CD8-positive, alpha-beta memory T cell (primary cell): ENCODE measurements around the gene VCL. TPM values are rescaled to one million over a fixed set of nuclear protein-coding genes. Genes with fewer than 3 reads are reported as not detected.

ENCODE experiments used
- CTCF ChIA-PET: fragments of 350-600 bp; sonication (Branson Sonifier 250); formaldehyde crosslinking; loops from one replicate; lab custom pipeline; 2021; ENCODE audit warnings: antibody characterized with exemption; lab: Charles Lee
- POLR2A ChIA-PET: fragments of 350-600 bp; sonication (Branson Sonifier 250); formaldehyde crosslinking; loops from one replicate; lab custom pipeline; 2021; ENCODE audit warnings: antibody characterized with exemption; lab: Charles Lee
- DNase-seq, 5 donors: peaks; one replicate each; pipeline versions ENCODE4 v3.0.0 to v3.0.0-alpha.2; 2020 to 2022; ENCODE audit warnings: mixed read lengths in 1 of 5
- H3K27ac ChIP-seq: one replicate; pipeline ENCODE4 v1.7.0; 2013; ENCODE audit warnings: low read depth, mild to moderate bottlenecking, low read length, moderate library complexity
- H3K27me3 ChIP-seq: 2 replicates; pipeline ENCODE4 v1.7.0; 2013; ENCODE audit warnings: low read length, mild to moderate bottlenecking; ENCODE audit not compliant: insufficient read depth, poor library complexity, severe bottlenecking
- H3K36me3 ChIP-seq: 2 replicates; pipeline ENCODE4 v1.7.0; 2013; ENCODE audit warnings: mild to moderate bottlenecking, low read length, moderate library complexity; ENCODE audit not compliant: insufficient read depth
- H3K4me1 ChIP-seq: 2 replicates; pipeline ENCODE4 v1.7.0; 2013; ENCODE audit warnings: mild to moderate bottlenecking, low read length, moderate library complexity; ENCODE audit not compliant: insufficient read depth
- H3K4me3 ChIP-seq: 2 replicates; pipeline ENCODE4 v1.7.0; 2013; ENCODE audit warnings: mild to moderate bottlenecking, low read length
- H3K9me3 ChIP-seq: 2 replicates; pipeline ENCODE4 v1.7.0; 2013; ENCODE audit warnings: mild to moderate bottlenecking, low read length
- H3K27ac Mint-ChIP-seq, 8 donors: one replicate each; pipeline ENCODE4 v1.8.0; 2020 to 2021; ENCODE audit warnings: mixed read lengths in 8 of 8, mild to moderate bottlenecking in 6 of 8, inconsistent platforms in 3 of 8, moderate library complexity in 3 of 8
- H3K27me3 Mint-ChIP-seq, 2 donors: one replicate each; pipeline ENCODE4 v1.8.0; 2020 to 2021; ENCODE audit warnings: mixed read lengths in 2 of 2, mild to moderate bottlenecking in 1 of 2, moderate library complexity in 1 of 2
- H3K36me3 Mint-ChIP-seq, 3 donors: one replicate each; pipeline ENCODE4 v1.8.0; 2020 to 2021; ENCODE audit warnings: mixed read lengths in 3 of 3, inconsistent platforms in 1 of 3, mild to moderate bottlenecking in 1 of 3
- H3K4me1 Mint-ChIP-seq, 3 donors: one replicate each; pipeline ENCODE4 v1.8.0; 2020 to 2021; ENCODE audit warnings: mixed read lengths in 3 of 3, inconsistent platforms in 1 of 3, mild to moderate bottlenecking in 1 of 3
- H3K4me3 Mint-ChIP-seq, 7 donors: one replicate each; pipeline ENCODE4 v1.8.0; 2020 to 2021; ENCODE audit warnings: mixed read lengths in 7 of 7, mild to moderate bottlenecking in 6 of 7, moderate library complexity in 4 of 7, inconsistent platforms in 2 of 7
- H3K9me3 Mint-ChIP-seq, 5 donors: one replicate each; pipeline ENCODE4 v1.8.0; 2020 to 2022; ENCODE audit warnings: mixed read lengths in 5 of 5, mild to moderate bottlenecking in 3 of 5, moderate library complexity in 2 of 5, inconsistent platforms in 1 of 5
- polyA plus RNA-seq: library from polyadenylated mRNA; unstranded; fragments of 300-500 nt; fragmentation: Illumina TruSeq; gene quantifications from one replicate; pipeline ENCODE4 v1.2.3, GENCODE V29; 2021
- total RNA-seq, 2 experiments: library from RNA; stranded (reverse); gene quantifications; one replicate each; pipeline ENCODE4 v1.2.3, GENCODE V29; 2021

Gene VCL
- total RNA-seq (10 to 100 TPM; 30.6 to 31.2 TPM), polyA plus RNA-seq (43.7 TPM)

- Histone ChIP-seq H3K4me3 (peak within 1 kb of the TSS; percentile 63), H3K4me1 (peaks cover 38% of the 10 kb centered on the region), H3K27ac (peak within 1 kb of the TSS; percentile 94), H3K36me3 (no peaks in the 10 kb centered on the region), H3K9me3 (no peaks in the 10 kb centered on the region), H3K27me3 (no peaks in the 10 kb centered on the region)
- H3K4me1 Mint-ChIP-seq: peaks cover 41 to 65% (median 53%) of the 10 kb centered on the region in 3 donors
- peak within 1 kb of the TSS; percentile 84 to 99 (median 96) for H3K4me3 Mint-ChIP-seq
- ChIA-PET POLR2A (interaction anchor here (0.6 to 1.0 kb wide), 2 partner anchors 180 to 1209 kb away, joined by 3 read pairs; no protein-coding TSS in a partner anchor), CTCF (interaction anchor here (0.9 to 1.1 kb wide), 2 partner anchors 41 to 159 kb away, joined by 3 read pairs; no protein-coding TSS in a partner anchor)
- H3K36me3 Mint-ChIP-seq: peaks cover 0 to 7% (median 4%) of the 10 kb centered on the region in 3 donors
- H3K27ac Mint-ChIP-seq: peak within 1 kb of the TSS; percentile 67 to 99 (median 97)
- DNase-seq: peak; percentile 94 to 96 (median 95)
- no peaks in the 10 kb centered on the region for H3K27me3 Mint-ChIP-seq
- no peaks in the 10 kb centered on the region for H3K9me3 Mint-ChIP-seq
Measured at GRCh38 chr10:73997787-73998622, at the start of gene VCL. VCL (plus strand) TSS chr10:73998116; CDS start chr10:73998208, 92 bp downstream.

DNA sequence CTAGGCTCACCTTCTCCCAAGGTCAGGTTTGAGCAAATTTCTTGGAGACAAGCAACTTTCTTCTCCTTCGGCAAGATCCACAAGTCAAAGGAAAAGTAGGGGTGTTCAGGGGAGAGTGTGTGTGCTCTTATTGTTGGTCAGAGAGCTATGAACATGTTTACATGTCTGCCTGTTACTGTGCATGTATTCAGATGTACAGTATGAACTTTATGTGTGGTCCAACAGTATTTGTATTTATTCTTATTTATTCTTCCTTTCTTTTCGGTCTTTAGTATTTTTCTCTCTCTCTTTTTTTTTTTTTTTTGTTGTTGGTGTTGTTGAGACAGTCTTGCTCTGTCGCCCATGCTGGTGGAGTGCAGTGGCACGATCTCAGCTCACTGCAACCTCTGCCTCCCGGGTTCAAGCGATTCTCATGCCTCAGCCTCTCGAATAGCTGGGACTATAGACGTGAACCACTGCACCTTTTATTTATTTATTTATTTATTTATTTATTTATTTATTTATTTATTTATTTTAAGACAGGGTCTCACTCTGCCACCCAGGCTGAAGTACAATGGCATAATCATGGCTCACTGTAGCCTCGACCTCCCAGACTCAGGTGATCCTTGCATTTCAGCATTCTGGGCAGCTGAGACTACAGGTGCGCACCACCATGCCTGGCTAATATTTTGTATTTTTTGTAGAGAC lies 48.8 kb upstream of the VCL start:
- Mint-ChIP-seq H3K36me3 (no peaks in the 10 kb centered on the region), H3K4me1 (peaks cover 6 to 7% (median 7%) of the 10 kb centered on the region in 3 donors), H3K27ac (no peak overlapping the region), H3K4me3 (no peak overlapping the region), H3K27me3 (peaks cover 0 to 4% of the 10 kb centered on the region in 2 donors), H3K9me3 (no peaks in the 10 kb centered on the region)
- DNase-seq: no peak
- no peak overlapping the region for H3K27ac ChIP-seq
- H3K4me3 ChIP-seq: no peak overlapping the region
- ChIA-PET POLR2A (no interaction called here), CTCF (interaction anchor here (1.0 to 3.4 kb wide), 3 partner anchors 8 to 70 kb away, joined by 3 to 8 read pairs (median 3); no protein-coding TSS in a partner anchor)
- H3K4me1 ChIP-seq: peaks cover 4% of the 10 kb centered on the region
- H3K27me3 ChIP-seq: no peaks in the 10 kb centered on the region
- no peaks in the 10 kb centered on the region for H3K9me3 ChIP-seq
- H3K36me3 ChIP-seq: no peaks in the 10 kb centered on the region

DNA sequence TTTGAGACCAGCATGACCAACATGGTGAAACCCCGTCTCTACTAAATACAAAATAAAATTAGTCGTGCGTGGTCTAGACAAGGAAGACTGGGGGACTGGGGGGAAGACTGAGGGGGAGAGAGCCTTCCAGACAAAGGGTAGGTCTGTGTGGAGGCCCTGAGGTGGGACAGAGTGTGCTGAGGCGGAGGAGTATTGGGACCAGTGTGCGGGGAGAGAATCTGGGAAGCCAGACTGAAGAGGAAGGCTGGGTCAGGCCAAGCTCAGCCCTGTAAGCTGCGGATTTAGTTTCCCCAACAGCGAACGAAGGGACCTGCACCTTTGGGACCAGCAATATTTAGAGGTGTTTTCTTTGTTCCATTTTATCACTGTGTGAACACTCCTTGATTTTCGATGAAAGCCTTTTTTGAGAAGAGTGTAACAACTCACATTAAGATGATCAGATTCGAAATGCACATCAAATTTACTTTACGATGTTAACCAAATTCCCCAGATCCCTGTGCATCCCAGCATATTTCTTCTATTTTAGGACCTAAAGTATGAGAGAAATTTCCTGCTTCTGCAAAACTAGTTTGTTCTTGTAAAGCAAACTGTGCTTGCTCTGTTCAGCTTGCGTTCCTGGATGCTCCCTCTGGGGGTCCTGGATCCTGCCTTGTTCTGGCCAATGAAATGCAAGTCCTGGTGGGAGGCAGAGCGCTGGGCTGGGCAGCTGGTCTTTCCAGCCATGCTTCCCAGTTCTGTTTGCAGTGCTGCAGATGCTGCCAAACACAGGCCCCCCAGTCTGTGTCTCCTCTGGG lies 47.6 kb upstream of the VCL start:
- ChIA-PET CTCF (interaction anchor here (1.3 to 3.4 kb wide), 3 partner anchors 11 to 71 kb away, joined by 3 to 8 read pairs (median 3); no protein-coding TSS in a partner anchor), POLR2A (no interaction called here)
- Mint-ChIP-seq H3K4me3 (no peak overlapping the region), H3K4me1 (peaks cover 11 to 14% (median 14%) of the 10 kb centered on the region in 3 donors), H3K9me3 (no peaks in the 10 kb centered on the region), H3K27ac (peak overlapping the region in 1 of 8 donors; percentile 69), H3K27me3 (peaks cover 0 to 3% of the 10 kb centered on the region in 2 donors), H3K36me3 (no peaks in the 10 kb centered on the region)
- Histone ChIP-seq H3K27ac (no peak overlapping the region), H3K27me3 (no peaks in the 10 kb centered on the region), H3K36me3 (no peaks in the 10 kb centered on the region), H3K9me3 (no peaks in the 10 kb centered on the region), H3K4me3 (no peak overlapping the region), H3K4me1 (peaks cover 4% of the 10 kb centered on the region)
- DNase-seq: no peak

DNA sequence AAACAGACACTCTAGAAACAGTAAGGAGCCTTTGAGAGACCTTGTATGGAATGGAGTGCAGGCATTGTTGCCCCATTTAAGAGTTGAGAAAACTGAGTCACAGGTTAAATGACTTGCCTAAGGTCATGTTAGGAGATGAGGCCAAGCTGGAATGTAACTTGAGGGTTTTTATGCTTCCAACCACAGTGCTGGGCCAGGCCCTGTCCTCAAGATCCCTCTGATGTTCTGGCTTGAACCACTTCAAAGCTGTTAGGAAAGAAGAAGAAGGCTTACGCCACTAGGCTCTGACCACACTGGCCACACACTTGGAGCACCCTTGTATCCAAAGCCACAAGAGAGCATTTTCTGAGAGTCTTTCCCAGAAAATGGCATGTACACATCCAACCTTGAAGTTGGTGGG lies 44.3 kb upstream of the VCL start:
- H3K9me3 Mint-ChIP-seq: no peaks in the 10 kb centered on the region
- H3K27me3 ChIP-seq: no peaks in the 10 kb centered on the region
- DNase-seq: no peak
- H3K9me3 ChIP-seq: no peaks in the 10 kb centered on the region
- H3K27ac Mint-ChIP-seq: peak overlapping the region in 2 of 8 donors; percentile 17 to 87
- no peak overlapping the region for H3K4me3 Mint-ChIP-seq
- H3K27ac ChIP-seq: no peak overlapping the region
- H3K4me1 Mint-ChIP-seq: peaks cover 31 to 42% (median 39%) of the 10 kb centered on the region in 3 donors
- peaks cover 34% of the 10 kb centered on the region for H3K4me1 ChIP-seq
- ChIA-PET CTCF (interaction anchor here (0.6 to 3.2 kb wide), 6 partner anchors 13 to 294 kb away, joined by 3 to 24 read pairs (median 3); no protein-coding TSS in a partner anchor), POLR2A (no interaction called here)
- no peaks in the 10 kb centered on the region for H3K27me3 Mint-ChIP-seq
- no peaks in the 10 kb centered on the region for H3K36me3 Mint-ChIP-seq
- no peak overlapping the region for H3K4me3 ChIP-seq
- H3K36me3 ChIP-seq: no peaks in the 10 kb centered on the region

DNA sequence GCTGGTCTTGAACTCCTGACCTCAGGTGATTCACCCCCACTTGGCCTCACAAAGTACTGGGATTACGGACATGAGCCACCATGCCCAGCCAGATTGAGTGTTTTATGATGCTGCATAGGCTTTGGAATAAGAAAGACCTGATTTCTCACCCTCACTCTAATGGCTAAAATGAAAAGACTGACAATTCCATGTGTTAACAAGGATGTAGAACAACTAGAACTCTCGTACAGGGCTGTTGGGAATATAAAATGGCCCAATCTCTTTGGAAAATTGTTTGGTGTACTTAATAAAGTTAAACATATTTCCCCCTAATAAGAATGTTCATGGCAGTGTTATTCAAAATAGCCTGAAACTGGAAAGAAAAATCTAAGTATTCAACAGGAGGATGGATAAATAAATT lies 43.2 kb upstream of the VCL start:
- CTCF ChIA-PET: interaction anchor here (5.0 kb wide), 1 partner anchor 14 kb away, joined by 40 read pairs; no protein-coding TSS in a partner anchor
- Mint-ChIP-seq H3K4me3 (no peak overlapping the region), H3K36me3 (no peaks in the 10 kb centered on the region), H3K9me3 (no peaks in the 10 kb centered on the region), H3K4me1 (peaks cover 37 to 52% (median 48%) of the 10 kb centered on the region in 3 donors), H3K27ac (peak overlapping the region in 3 of 8 donors; percentile 4 to 52 (median 9)), H3K27me3 (no peaks in the 10 kb centered on the region)
- H3K27me3 ChIP-seq: no peaks in the 10 kb centered on the region
- H3K4me1 ChIP-seq: peaks cover 44% of the 10 kb centered on the region
- H3K9me3 ChIP-seq: no peaks in the 10 kb centered on the region
- DNase-seq: no peak
- POLR2A ChIA-PET: no interaction called here
- no peak overlapping the region for H3K4me3 ChIP-seq
- no peaks in the 10 kb centered on the region for H3K36me3 ChIP-seq
- no peak overlapping the region for H3K27ac ChIP-seq

GRCh38 chr10:73955719-73956118 lies 42.2 kb upstream of the VCL start:
- POLR2A ChIA-PET: no interaction called here
- H3K4me1 ChIP-seq: peaks cover 51% of the 10 kb centered on the region
- peaks cover 44 to 62% (median 57%) of the 10 kb centered on the region in 3 donors for H3K4me1 Mint-ChIP-seq

More at GRCh38 chr10:73955719-73956118, 42.2 kb upstream of the VCL start:
- Mint-ChIP-seq H3K27ac (peak overlapping the region in 7 of 8 donors; percentile 36 to 87 (median 72)), H3K27me3 (no peaks in the 10 kb centered on the region), H3K9me3 (no peaks in the 10 kb centered on the region), H3K4me3 (peak overlapping the region in 6 of 7 donors; percentile 13 to 60 (median 54)), H3K36me3 (no peaks in the 10 kb centered on the region)
- Histone ChIP-seq H3K9me3 (no peaks in the 10 kb centered on the region), H3K4me3 (no peak overlapping the region), H3K36me3 (no peaks in the 10 kb centered on the region), H3K27ac (no peak overlapping the region), H3K27me3 (no peaks in the 10 kb centered on the region)
- CTCF ChIA-PET: interaction anchor here (1.4 to 5.0 kb wide), 5 partner anchors 10 to 126 kb away, joined by 3 to 40 read pairs (median 5); no protein-coding TSS in a partner anchor
- no peak for DNase-seq
